ENCODE measurements around the gene CREB5. TPM values are rescaled to one million over a fixed set of nuclear protein-coding genes. Genes with fewer than 3 reads are reported as not detected.
"Not testable (repeated sequence)": the region's sequence is repeated elsewhere in the genome, so short reads cannot be mapped to it uniquely, and the experiment has no call there.

CREB5 gene
- polyA plus RNA-seq, 4 donors, result 5.7 to 17.0 (median 8.4) TPM

DNA sequence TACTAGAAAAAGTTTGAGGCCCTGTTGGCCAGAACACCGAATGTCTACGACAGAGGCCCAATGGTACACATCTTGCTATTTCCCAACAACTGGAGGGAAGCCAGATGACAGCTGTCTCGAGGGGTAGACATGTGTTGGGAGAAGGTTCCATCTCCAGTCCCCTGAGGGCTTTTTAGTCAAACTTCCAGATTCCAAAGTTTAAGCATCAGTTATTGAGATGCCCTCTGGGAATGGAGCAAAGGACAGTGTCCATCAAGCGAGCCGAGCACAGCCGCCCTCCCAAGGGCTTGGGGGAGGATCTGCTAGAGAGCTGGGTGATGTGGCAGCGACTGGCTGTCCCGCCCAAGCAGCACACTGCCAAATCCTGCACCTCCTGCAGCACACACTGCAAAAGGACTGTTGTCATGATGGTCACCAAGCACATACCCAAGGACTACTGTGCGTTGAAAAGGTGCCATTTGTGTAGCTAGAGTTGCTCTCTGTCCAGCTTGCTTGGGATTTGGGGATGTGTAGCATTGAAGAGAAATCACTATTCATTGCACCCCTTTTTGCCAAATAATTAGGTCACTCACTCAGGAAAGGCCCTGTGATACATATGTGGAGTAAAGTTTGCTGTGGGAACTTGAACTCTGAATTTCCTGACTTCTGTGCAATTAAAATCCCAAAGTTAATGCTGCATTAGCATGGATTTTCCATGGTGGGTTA is 381.2 kb downstream of the CREB5 start:
- no peak for DNase-seq (ENCODE audit: low read depth in 4 of 4, low spot score in 2 of 4)

DNA sequence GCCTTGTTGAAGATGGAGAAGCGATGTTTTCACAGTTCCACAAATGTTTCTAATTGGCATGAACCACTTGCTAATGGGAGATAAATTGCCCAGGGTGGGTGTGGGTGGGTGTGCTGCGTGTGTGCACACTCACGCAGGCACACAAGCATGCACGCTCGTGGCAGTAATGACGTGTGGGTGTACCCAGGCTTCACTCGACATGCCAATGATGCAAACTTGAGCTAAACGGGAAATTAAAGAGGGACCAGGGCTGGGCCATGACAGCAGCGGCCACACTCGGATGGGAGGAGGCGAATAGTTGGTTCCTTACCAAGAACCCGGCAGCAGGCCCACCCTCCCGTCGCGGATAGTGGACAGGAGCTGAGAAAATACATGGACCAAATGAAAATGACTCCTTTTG is 386.0 kb downstream of the CREB5 start:
- DNase-seq (ENCODE audit: low read depth in 4 of 4, low spot score in 2 of 4), result no peak

GRCh38 chr7:28799619-28800018 is 387.3 kb downstream of the CREB5 start:
- DNase-seq (ENCODE audit: low read depth in 4 of 4, low spot score in 2 of 4), result no peak

DNA sequence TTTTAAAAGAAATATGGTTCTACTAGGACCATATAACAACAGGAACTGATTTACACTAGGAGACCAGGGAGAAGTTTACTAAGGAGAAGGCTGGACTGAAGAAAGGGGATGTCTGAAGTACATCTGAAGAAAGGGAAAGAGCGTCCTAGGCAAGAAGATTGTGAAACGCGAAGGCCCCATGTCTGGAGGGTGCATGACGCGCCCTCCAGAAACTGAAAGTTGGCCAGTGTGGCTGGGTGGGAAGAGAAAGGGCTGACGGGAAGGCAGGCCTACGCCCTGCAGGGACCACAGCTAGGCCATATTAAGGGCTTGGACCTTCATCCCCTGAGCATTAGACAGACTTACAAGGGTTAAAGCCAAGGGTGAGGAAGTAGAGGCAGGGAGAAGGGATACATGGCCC is 387.8 kb downstream of the CREB5 start:
- DNase-seq (ENCODE audit: low read depth in 4 of 4, low spot score in 2 of 4), result no peak

DNA sequence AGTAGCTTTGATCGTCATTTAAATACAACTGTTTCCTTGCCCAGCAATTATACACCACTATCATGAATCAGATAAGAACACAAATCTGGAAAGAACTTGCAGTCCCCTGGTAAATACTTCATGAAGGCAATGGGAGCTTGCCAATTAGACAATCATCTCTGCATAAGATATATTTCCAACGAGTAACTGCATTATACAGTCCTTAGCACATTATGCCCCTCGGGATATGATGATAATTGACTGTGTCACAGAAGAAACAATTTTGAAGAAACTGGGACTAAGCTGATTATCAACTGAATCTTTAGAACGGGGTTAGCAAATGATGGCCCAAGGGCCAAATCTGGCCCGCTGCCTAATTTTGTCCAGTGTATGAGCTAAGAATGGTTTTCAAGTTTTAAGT is 390.1 kb downstream of the CREB5 start:
- DNase-seq (ENCODE audit: low read depth in 4 of 4, low spot score in 2 of 4), result no peak

DNA sequence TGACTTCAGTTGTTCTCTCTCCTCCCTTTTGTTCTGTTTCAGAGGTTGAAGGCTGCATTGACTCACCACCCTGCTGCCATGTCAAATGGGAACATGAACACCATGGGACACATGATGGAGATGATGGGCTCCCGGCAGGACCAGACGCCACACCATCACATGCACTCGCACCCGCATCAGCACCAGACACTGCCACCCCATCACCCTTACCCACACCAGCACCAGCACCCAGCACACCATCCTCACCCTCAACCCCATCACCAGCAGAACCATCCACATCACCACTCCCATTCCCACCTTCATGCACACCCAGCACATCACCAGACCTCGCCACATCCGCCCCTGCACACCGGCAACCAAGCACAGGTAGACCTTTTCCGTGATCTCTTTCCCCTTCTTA is 391.8 kb downstream of the CREB5 start:
- no peak for DNase-seq (ENCODE audit: low read depth in 4 of 4, low spot score in 2 of 4)

- DNase-seq (ENCODE audit: low read depth in 4 of 4, low spot score in 2 of 4), result no peak
These were observed 392.7 kb downstream of the CREB5 start for GRCh38 chr7:28804990-28805389.

- DNase-seq (ENCODE audit: low read depth in 4 of 4, low spot score in 2 of 4), result no peak
These were observed 394.5 kb downstream of the CREB5 start for GRCh38 chr7:28806841-28807240.

DNA sequence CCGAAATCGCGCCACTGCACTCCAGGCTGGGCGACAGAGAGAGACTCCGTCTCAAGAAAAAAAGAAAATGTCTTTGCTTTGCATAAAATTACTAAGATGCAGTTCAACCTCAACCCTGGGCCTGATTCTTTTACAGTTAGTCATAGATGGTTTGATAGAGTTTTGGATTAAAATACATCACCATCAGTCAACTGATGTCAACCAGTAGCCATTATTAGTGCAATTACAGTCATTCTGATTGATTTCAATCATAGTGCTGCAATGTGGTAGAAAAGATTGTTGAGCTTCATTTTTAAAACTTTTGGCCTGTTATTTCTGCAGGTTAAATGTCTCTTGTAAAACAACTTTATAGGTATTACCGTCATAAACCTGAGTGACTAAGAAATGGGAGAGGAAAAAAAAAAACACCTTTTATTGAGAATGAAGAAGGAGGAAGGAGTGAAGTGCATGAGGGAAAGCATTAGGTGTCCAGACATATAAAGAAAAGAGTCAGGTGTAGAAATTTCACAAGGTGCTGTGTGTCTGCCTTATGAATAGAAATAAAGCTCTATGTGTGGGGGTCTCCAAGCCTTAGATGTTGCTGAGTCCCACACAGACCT is 395.2 kb downstream of the CREB5 start:
- no peak for DNase-seq (ENCODE audit: low read depth in 4 of 4, low spot score in 2 of 4)

DNA sequence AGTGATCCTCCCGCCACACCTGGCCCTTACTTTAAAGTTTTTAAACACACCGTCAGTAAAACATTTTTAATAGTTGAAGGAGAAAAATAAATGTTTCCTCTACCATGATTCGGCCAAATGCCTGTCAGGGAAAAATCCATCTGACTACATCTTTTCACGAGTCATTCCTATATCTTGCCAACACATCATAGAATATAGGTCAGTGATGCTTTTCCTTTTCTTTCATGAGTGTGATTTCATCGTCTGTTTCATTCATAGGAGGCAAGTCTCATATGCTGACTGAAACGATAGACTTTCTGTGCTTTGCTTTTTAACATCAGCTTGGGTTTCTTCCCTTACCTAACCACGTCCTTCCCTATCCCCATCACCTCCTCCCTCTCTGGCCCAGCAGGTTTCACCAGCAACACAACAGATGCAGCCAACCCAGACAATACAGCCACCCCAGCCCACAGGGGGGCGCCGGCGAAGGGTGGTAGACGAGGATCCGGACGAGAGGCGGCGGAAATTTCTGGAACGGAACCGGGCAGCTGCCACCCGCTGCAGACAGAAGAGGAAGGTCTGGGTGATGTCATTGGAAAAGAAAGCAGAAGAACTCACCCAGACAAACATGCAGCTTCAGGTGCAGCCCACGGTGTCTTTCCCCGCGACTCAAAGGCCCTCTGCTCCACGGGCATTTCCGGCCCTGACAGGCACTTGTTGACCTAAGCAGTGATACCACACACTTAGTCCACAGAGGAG is 396.6 kb downstream of the CREB5 start:
- DNase-seq (ENCODE audit: low read depth in 4 of 4, low spot score in 2 of 4), result no peak

DNA sequence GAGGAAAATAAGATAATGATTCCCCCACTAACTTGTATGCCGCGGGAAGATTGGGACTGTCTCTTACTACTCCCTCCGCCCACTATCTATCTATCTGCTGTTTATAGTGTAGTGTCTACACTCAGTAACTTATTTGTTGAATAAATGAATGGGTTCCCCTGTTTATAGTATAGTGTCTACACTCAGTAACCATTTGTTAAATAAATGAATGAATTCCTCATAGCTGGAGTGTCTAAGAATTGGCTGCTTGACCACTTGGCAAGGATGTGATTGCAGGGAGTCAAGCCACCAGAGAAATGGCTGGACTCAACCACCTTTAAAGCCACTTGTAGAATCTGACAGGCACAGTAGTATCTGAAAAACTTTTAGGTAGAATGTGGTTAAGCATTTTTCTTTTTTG is 398.7 kb downstream of the CREB5 start:
- DNase-seq (ENCODE audit: low read depth in 4 of 4, low spot score in 2 of 4), result no peak

DNA sequence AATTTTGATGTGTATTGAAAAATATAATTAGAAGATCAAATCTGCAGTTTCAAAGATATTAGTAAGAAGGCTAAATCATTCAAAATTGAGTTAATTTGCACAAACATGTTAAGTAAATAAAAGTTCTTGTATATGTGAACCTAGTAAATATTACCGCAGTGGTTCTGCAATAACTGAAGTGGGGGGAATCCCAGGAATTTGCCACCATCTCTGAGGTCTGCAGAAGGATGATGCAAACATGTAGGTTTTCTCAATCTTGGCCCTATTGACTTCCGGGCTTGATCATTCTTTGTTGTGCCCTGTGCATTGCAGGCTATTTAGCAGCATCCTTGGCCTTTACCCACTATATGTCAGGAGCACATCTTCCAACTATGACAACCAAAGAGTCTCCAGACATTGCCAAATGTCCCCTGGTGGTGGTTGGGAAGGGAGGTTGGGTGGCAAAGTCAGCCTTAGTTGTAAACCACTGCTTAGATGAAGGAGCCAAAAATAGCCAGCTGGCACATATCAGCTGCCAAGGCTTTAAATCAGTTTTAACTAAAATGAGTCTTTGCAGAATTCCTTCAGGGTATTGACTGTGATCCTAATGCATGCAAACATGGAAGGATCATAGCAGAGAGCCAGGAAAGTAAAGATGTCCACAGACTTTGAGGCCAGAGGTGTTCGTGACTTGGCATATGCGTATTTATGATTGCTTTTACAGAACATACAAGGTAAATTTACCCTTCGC is 399.5 kb downstream of the CREB5 start:
- DNase-seq (ENCODE audit: low read depth in 4 of 4, low spot score in 2 of 4), result no peak

- no peak for DNase-seq (ENCODE audit: low read depth in 4 of 4, low spot score in 2 of 4)
These were observed 400.3 kb downstream of the CREB5 start for GRCh38 chr7:28812616-28813015.

GRCh38 chr7:28813243-28813962 is 401.1 kb downstream of the CREB5 start:
- no peak for DNase-seq (ENCODE audit: low read depth in 4 of 4, low spot score in 2 of 4)

DNA sequence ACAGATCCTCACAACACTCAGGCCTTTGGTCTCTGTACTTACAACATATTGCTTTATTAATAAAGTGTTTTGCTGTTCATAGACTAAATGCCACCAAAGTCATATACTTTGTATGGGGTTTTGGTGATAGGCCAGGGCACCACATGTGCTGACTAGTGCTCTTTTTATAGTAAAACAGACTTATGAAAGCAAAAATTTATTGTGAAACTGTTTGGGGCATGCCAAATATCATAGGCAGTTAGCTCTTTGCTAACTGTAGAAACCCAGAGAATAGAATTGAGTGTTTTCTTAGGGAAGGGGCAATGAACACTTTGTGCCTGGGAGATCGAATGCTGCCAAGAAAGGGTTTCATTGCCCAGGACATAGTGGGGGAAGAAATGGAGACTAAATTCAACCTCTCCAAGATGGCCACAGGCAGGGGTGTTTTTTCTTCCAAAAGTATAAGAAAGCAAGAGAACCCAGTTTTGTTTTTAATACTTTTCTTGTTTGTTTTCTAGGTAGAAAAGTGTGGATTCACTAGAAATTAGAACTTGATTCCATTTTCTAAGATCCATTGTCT is 403.1 kb downstream of the CREB5 start:
- no peak for DNase-seq (ENCODE audit: low read depth in 4 of 4, low spot score in 2 of 4)

GRCh38 chr7:28815928-28816373 is 403.6 kb downstream of the CREB5 start:
- DNase-seq (ENCODE audit: low read depth in 4 of 4, low spot score in 2 of 4), result no peak

- DNase-seq (ENCODE audit: low read depth in 4 of 4, low spot score in 2 of 4), result no peak
These were observed 406.7 kb downstream of the CREB5 start for GRCh38 chr7:28818996-28819395.

GRCh38 chr7:28823582-28823981 is 411.3 kb downstream of the CREB5 start:
- no peak for DNase-seq (ENCODE audit: low read depth in 4 of 4, low spot score in 2 of 4)

GRCh38 chr7:28825817-28826448 is 413.6 kb downstream of the CREB5 start:
- DNase-seq (ENCODE audit: low read depth in 4 of 4, low spot score in 2 of 4), result not testable (repeated sequence)

DNA sequence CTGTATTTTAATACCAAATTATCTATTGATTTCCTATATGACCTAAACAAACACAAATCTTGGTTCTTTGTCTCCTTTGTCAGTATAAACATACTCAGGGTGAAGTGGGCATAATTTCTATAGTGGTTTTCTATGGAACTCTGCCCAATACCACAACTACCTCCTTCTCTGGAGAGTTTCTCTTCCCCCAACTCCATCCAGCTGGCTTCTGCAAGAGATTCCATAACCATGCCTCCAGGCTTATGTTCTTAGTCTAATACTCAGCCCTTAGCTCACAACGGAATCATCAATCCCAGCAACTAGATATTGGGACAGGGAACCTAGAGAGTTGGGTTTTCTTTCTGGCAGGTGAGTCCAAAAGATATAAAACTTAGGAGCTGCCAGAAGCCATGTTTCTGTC is 418.5 kb downstream of the CREB5 start:
- DNase-seq (ENCODE audit: low read depth in 4 of 4, low spot score in 2 of 4), result no peak
